ENCODE results near the gene DLGAP1. TPM values are rescaled to one million over a fixed set of nuclear protein-coding genes. Genes with fewer than 3 reads are reported as not detected.

DLGAP1 gene
- total and polyA plus RNA-seq, 10 donors: 0.11 to 6.0 (median 2.1) TPM

- intact Hi-C loops (cut with DNase I; ENCODE audit: low total_unique reads): no loop called here
- Histone ChIP-seq H3K27me3 (replicated peaks in 1 of 7) (peaks cover 0 to 9% (median 0%) of the 10 kb centered on the region in 7 donors), H3K27ac (no peak overlapping the region), H3K4me1 (no peaks in the 10 kb centered on the region), H3K4me3 (no peak overlapping the region), H3K9me3 (no peaks in the 10 kb centered on the region), H3K36me3 (no peaks in the 10 kb centered on the region)
- TF ChIP-seq CTCF (IDR thresholded peaks at IDR 0.05 in 8 of 11, conservative IDR thresholded peaks at IDR 0.05 in 3 of 11) (no peak), POLR2AphosphoS5 (IDR thresholded peaks at IDR 0.05) (peak in 2 of 3 donors; percentile 30 to 36)
- 38 to 70% (median 47%) methylated on average over 7 of the region's 7 CpGs for WGBS, 5 donors
- DNase-seq: no peak
Observed at GRCh38 chr18:3916082-3916481, 539.0 kb downstream of the DLGAP1 start.

GRCh38 chr18:3914833-3915610 is 540.1 kb downstream of the DLGAP1 start:
- 63 to 100% (median 87%) methylated on average over 2 of the region's 2 CpGs for WGBS, 5 donors
- TF ChIP-seq CTCF (IDR thresholded peaks at IDR 0.05 in 8 of 11, conservative IDR thresholded peaks at IDR 0.05 in 3 of 11) (no peak), POLR2A (IDR thresholded peaks at IDR 0.05) (no peak), POLR2AphosphoS5 (IDR thresholded peaks at IDR 0.05) (no peak)
- intact Hi-C loops (cut with DNase I; ENCODE audit: low total_unique reads): no loop called here
- DNase-seq: no peak
- Histone ChIP-seq H3K36me3 (no peaks in the 10 kb centered on the region), H3K4me1 (no peaks in the 10 kb centered on the region), H3K9me3 (no peaks in the 10 kb centered on the region), H3K27me3 (replicated peaks in 1 of 7) (peaks cover 0 to 9% (median 0%) of the 10 kb centered on the region in 7 donors), H3K4me3 (no peak overlapping the region), H3K27ac (no peak overlapping the region)

- no peaks in the 10 kb centered on the region for H3K36me3 ChIP-seq
- intact Hi-C loops (cut with DNase I; ENCODE audit: low total_unique reads): no loop called here
- no peak overlapping the region for H3K4me3 ChIP-seq
- no peak for DNase-seq
- H3K4me1 ChIP-seq: no peaks in the 10 kb centered on the region
- 68 to 85% (median 76%) methylated on average over 3 of the region's 3 CpGs for WGBS, 5 donors
- H3K27me3 ChIP-seq (replicated peaks in 1 of 7): peaks cover 0 to 6% (median 0%) of the 10 kb centered on the region in 7 donors
- H3K9me3 ChIP-seq: no peaks in the 10 kb centered on the region
- H3K27ac ChIP-seq: no peak overlapping the region
- TF ChIP-seq POLR2A (IDR thresholded peaks at IDR 0.05): no peak
- no peak for TF ChIP-seq POLR2AphosphoS5 (IDR thresholded peaks at IDR 0.05)
- TF ChIP-seq CTCF (IDR thresholded peaks at IDR 0.05 in 8 of 11, conservative IDR thresholded peaks at IDR 0.05 in 3 of 11): no peak
Observed at GRCh38 chr18:3914109-3914508, 541.0 kb downstream of the DLGAP1 start.

- no peaks in the 10 kb centered on the region for H3K4me1 ChIP-seq
- TF ChIP-seq CTCF (IDR thresholded peaks at IDR 0.05 in 8 of 11, conservative IDR thresholded peaks at IDR 0.05 in 3 of 11) (no peak), POLR2AphosphoS5 (IDR thresholded peaks at IDR 0.05) (no peak), POLR2A (IDR thresholded peaks at IDR 0.05) (no peak)
Observed at GRCh38 chr18:3912705-3913104, 542.4 kb downstream of the DLGAP1 start.

More at GRCh38 chr18:3912705-3913104, 542.4 kb downstream of the DLGAP1 start:
- Histone ChIP-seq H3K9me3 (no peaks in the 10 kb centered on the region), H3K4me3 (no peak overlapping the region), H3K27ac (no peak overlapping the region), H3K36me3 (no peaks in the 10 kb centered on the region), H3K27me3 (replicated peaks in 1 of 7) (no peaks in the 10 kb centered on the region)
- no peak for DNase-seq
- WGBS, 5 donors: 79 to 94% (median 89%) methylated on average over 1 of the region's 1 CpG
- intact Hi-C loops (cut with DNase I; ENCODE audit: low total_unique reads): no loop called here

Data from spleen (tissue), 11 donors.